A673 (cell line): Measurements from ENCODE around the gene GFOD2.

Experiments used
- CTCF ChIP-seq: fragments of 300-800, 200-600 bp; sonication (generic); conservative IDR thresholded peaks from 2 replicates; pipeline ENCODE4 v1.5.1; 2017; ENCODE audit warnings: low read depth, mild to moderate bottlenecking, antibody characterized with exemption, low read length, moderate library complexity, mixed read lengths
- EZH2 ChIP-seq: fragments of 200-600 bp; sonication (generic); IDR thresholded peaks from 2 replicates; pipeline ENCODE4 v1.6.1; 2017; ENCODE audit warnings: borderline replicate concordance, low read depth, mild to moderate bottlenecking, mixed read lengths, antibody characterized with exemption, low read length; ENCODE audit not compliant: poor library complexity, severe bottlenecking

- no peak for TF ChIP-seq CTCF
- TF ChIP-seq EZH2: no peak
Observed at GRCh38 chr16:67651847-67652246, 67.3 kb downstream of the GFOD2 start.
